ENCODE results near the gene CRY2.

GRCh38 chr11:45858751-45859398, 11.6 kb downstream of the CRY2 start:
- no peak for TF ChIP-seq CSRNP3 (CRISPR knock-in tag; IDR thresholded peaks at IDR 0.05)
- no peak for TF ChIP-seq PATZ1 (CRISPR knock-in tag; IDR thresholded peaks at IDR 0.05; ENCODE audit: borderline replicate concordance)
- no peak for TF ChIP-seq POU6F1 (CRISPR knock-in tag; IDR thresholded peaks at IDR 0.05; ENCODE audit: borderline replicate concordance, low read depth)
- TF ChIP-seq PPARA (CRISPR knock-in tag; IDR thresholded peaks at IDR 0.05; ENCODE audit: borderline replicate concordance): no peak
- TF ChIP-seq RARB (CRISPR knock-in tag; IDR thresholded peaks at IDR 0.05): no peak
- no peak for TF ChIP-seq ZFP30 (CRISPR knock-in tag; IDR thresholded peaks at IDR 0.05)

Data from SK-N-SH treated with all-trans-retinoic acid at 6 μM for 48 hours (cell line).